Thyroid gland (tissue), 4 donors: ENCODE data around the gene SHTN1. TPM values are rescaled to one million over a fixed set of nuclear protein-coding genes. Genes with fewer than 3 reads are reported as not detected.

Source experiments
- DNase-seq, 2 donors: peaks; one replicate each; pipeline ENCODE4 v3.0.0-alpha.2; 2019
- H3K27ac ChIP-seq, 3 donors: fragments of 200-600 bp; sonication (generic); 1 replicate in 2 of 3; 2 replicates in 1 of 3; pipeline ENCODE4 v1.5.1; 2016 to 2019; ENCODE audit warnings: mild to moderate bottlenecking in 1 of 3, moderate library complexity in 1 of 3
- H3K27me3 ChIP-seq: fragments of 200-600 bp; sonication (generic); one replicate; pipeline ENCODE4 v1.5.1; 2019
- H3K36me3 ChIP-seq, 2 donors: fragments of 200-600 bp; sonication (generic); one replicate each; pipeline ENCODE4 v1.5.1; 2016 to 2019
- H3K4me1 ChIP-seq, 2 donors: fragments of 200-600 bp; sonication (generic); one replicate each; pipeline ENCODE4 v1.5.1; 2017 to 2019
- H3K4me3 ChIP-seq, 3 donors: fragments of 200-600 bp; sonication (generic); replicated peaks in 1 of 3; 1 replicate in 2 of 3; 2 replicates in 1 of 3; pipeline ENCODE4 v1.5.1; 2016; ENCODE audit warnings: mild to moderate bottlenecking in 1 of 3
- H3K9me3 ChIP-seq: fragments of 200-600 bp; sonication (generic); one replicate; pipeline ENCODE4 v1.5.1; 2017
- POLR2A ChIP-seq, 2 donors: fragments of 450-650 bp; IDR thresholded peaks; one replicate each; pipeline ENCODE4 v1.6.1; 2017; ENCODE audit warnings: antibody characterized with exemption in 2 of 2, mild to moderate bottlenecking in 2 of 2, moderate library complexity in 1 of 2
- WGBS, 2 donors: methylation state at CpG; one replicate each; pipeline ENCODE4 v1.1.5; 2017; 5-methylcytosine and 5-hydroxymethylcytosine counted together
- intact Hi-C: fragments of 100-400 bp; cut with DNase I; formaldehyde crosslinking; loops from one replicate; pipeline ENCODE4 v1.15.1; 2023
- total RNA-seq, 4 donors: library from RNA; depleted of rRNA; stranded (reverse); fragments of >200 nt; gene quantifications; one replicate each; pipeline ENCODE4 v1.2.3, GENCODE V29; 2016
- TF ChIP-seq, protein P1 (sequence below), 6 experiments: fragments of 200-600 bp in 3 of 6; fragments of 450-650 bp in 3 of 6; sonication (generic) in 3 of 6; IDR thresholded peaks; one replicate each; pipeline ENCODE4 v1.5.1; 2016 to 2019; ENCODE audit warnings: antibody characterized with exemption in 6 of 6, mild to moderate bottlenecking in 2 of 6, inconsistent platforms in 1 of 6, moderate library complexity in 1 of 6

The SHTN1 gene
- total RNA-seq, 4 donors from 2014 or later: 31.6 to 103 (median 37.7) TPM

- intact Hi-C loops: no loop called here
- 51 to 56% methylated on average over 17 of the region's 17 CpGs for WGBS, 2 donors
- peak overlapping the region in 1 of 3 donors; percentile 63 for H3K27ac ChIP-seq
- H3K27me3 ChIP-seq: no peaks in the 10 kb centered on the region
- peak overlapping the region; percentile 12 to 50 (median 24) for H3K4me3 ChIP-seq
- H3K9me3 ChIP-seq: no peaks in the 10 kb centered on the region
- H3K36me3 ChIP-seq: no peaks in the 10 kb centered on the region
- H3K4me1 ChIP-seq: peaks cover 8 to 10% of the 10 kb centered on the region in 2 donors
- DNase-seq: peak in 1 of 2 donors; percentile 5
- TF ChIP-seq, protein P1, sequence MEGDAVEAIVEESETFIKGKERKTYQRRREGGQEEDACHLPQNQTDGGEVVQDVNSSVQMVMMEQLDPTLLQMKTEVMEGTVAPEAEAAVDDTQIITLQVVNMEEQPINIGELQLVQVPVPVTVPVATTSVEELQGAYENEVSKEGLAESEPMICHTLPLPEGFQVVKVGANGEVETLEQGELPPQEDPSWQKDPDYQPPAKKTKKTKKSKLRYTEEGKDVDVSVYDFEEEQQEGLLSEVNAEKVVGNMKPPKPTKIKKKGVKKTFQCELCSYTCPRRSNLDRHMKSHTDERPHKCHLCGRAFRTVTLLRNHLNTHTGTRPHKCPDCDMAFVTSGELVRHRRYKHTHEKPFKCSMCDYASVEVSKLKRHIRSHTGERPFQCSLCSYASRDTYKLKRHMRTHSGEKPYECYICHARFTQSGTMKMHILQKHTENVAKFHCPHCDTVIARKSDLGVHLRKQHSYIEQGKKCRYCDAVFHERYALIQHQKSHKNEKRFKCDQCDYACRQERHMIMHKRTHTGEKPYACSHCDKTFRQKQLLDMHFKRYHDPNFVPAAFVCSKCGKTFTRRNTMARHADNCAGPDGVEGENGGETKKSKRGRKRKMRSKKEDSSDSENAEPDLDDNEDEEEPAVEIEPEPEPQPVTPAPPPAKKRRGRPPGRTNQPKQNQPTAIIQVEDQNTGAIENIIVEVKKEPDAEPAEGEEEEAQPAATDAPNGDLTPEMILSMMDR (IDR thresholded peaks at IDR 0.05): no peak
- no peak for TF ChIP-seq POLR2A (IDR thresholded peaks at IDR 0.05)
Observed at GRCh38 chr10:116848032-116848943, 156.7 kb downstream of the SHTN1 start.

- Histone ChIP-seq H3K9me3 (no peaks in the 10 kb centered on the region), H3K4me1 (peaks cover 8 to 10% of the 10 kb centered on the region in 2 donors), H3K36me3 (no peaks in the 10 kb centered on the region), H3K27me3 (no peaks in the 10 kb centered on the region), H3K27ac (no peak overlapping the region), H3K4me3 (no peak overlapping the region)
- WGBS, 2 donors: 79 to 80% methylated on average over 2 of the region's 2 CpGs
- intact Hi-C loops: no loop called here
- DNase-seq: no peak
- TF ChIP-seq POLR2A (IDR thresholded peaks at IDR 0.05): no peak
- TF ChIP-seq, protein P1 (IDR thresholded peaks at IDR 0.05): no peak
Observed at GRCh38 chr10:116845823-116846222, 159.2 kb downstream of the SHTN1 start.

DNA sequence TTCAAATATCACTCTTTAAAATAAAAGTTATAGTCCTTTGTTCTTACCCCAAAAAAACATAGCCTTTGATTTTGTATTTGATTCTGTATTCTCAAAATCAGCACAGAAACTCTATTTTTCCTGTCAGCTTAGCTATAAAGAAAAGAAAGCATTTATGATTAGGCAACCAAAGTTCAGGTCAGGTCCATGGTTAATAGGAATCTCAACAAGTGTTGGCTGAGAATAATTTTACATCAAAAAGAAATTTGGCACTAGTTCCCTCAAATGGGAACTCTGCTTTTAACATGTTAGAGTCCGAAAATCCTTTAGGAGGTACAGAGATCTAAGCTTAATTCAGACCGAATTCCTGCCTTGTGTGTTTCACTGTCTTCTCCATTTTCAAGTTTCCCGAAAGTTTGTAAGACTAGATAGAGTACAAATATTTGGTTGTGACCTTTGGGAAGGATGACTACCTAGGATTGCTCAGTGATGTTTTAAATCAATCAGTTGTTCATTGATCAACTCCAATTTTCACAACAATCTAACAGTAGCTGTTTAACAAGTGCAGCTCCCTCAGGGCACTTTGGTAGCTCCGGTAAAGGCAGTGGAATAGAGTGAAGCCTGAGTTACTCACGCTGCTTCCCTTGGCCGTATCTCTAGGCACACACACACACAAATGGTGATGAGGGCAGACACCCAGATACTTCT, 164.5 kb downstream of the SHTN1 start:
- no peak for TF ChIP-seq POLR2A (IDR thresholded peaks at IDR 0.05)
- TF ChIP-seq, protein P1 (IDR thresholded peaks at IDR 0.05): no peak
- WGBS, 2 donors: 85 to 90% methylated on average over 6 of the region's 6 CpGs
- Histone ChIP-seq H3K27me3 (no peaks in the 10 kb centered on the region), H3K27ac (no peak overlapping the region), H3K36me3 (no peaks in the 10 kb centered on the region), H3K4me1 (no peaks in the 10 kb centered on the region), H3K4me3 (no peak overlapping the region), H3K9me3 (no peaks in the 10 kb centered on the region)
- no peak for DNase-seq
- intact Hi-C loops: no loop called here

GRCh38 chr10:116838143-116838725, 166.8 kb downstream of the SHTN1 start:
- no peak for DNase-seq
- TF ChIP-seq, protein P1 (IDR thresholded peaks at IDR 0.05): no peak
- no peak for TF ChIP-seq POLR2A (IDR thresholded peaks at IDR 0.05)
- 66 to 67% methylated on average over 5 of the region's 5 CpGs for WGBS, 2 donors
- H3K27ac ChIP-seq: no peak overlapping the region
- H3K4me1 ChIP-seq: no peaks in the 10 kb centered on the region
- intact Hi-C loops: no loop called here
- H3K27me3 ChIP-seq: no peaks in the 10 kb centered on the region
- H3K4me3 ChIP-seq: no peak overlapping the region
- no peaks in the 10 kb centered on the region for H3K36me3 ChIP-seq
- H3K9me3 ChIP-seq: no peaks in the 10 kb centered on the region
